HepG2 (cell line): ENCODE results near the gene BPHL. TPM values are rescaled to one million over a fixed set of nuclear protein-coding genes. Genes with fewer than 3 reads are reported as not detected.
A peak's percentile ranks its signal among the peaks of the same experiment; 100 is the strongest.

Experiments
- CBX5 ChIP-seq: sonication (generic); formaldehyde crosslinking; IDR thresholded peaks from 2 replicates; pipeline ENCODE4 v1.4.0; 2020; ENCODE audit warnings: missing genetic modification reagents, borderline replicate concordance
- CENPX ChIP-seq: sonication (generic); formaldehyde crosslinking; IDR thresholded peaks from 2 replicates; pipeline ENCODE4 v1.9.0; 2021; ENCODE audit warnings: mild to moderate bottlenecking, missing genetic modification reagents, moderate library complexity
- HDAC2 ChIP-seq: sonication (generic); formaldehyde crosslinking; IDR thresholded peaks from 2 replicates; pipeline ENCODE4 v1.4.0; 2020; ENCODE audit warnings: missing genetic modification reagents
- HHEX ChIP-seq: IDR thresholded peaks from 2 replicates; pipeline ENCODE4 v1.6.1; 2016; ENCODE audit warnings: control low read depth
- MBD4 ChIP-seq: IDR thresholded peaks from 2 replicates; pipeline ENCODE4 v1.6.1; 2012; ENCODE audit warnings: low read length, inconsistent platforms, borderline replicate concordance
- MTF1 ChIP-seq: sonication (generic); formaldehyde crosslinking; IDR thresholded peaks from 2 replicates; pipeline ENCODE4 v1.5.0; 2020; ENCODE audit warnings: missing genetic modification reagents
- NKX3-1 ChIP-seq: sonication (generic); formaldehyde crosslinking; IDR thresholded peaks from 2 replicates; pipeline ENCODE4 v1.5.0; 2020; ENCODE audit warnings: missing genetic modification reagents
- PAX8 ChIP-seq: sonication (generic); formaldehyde crosslinking; IDR thresholded peaks from 2 replicates; pipeline ENCODE4 v1.8.0; 2022; ENCODE audit warnings: mild to moderate bottlenecking, missing genetic modification reagents, borderline replicate concordance
- PHF5A ChIP-seq: IDR thresholded peaks from one replicate; pipeline ENCODE4 v1.6.1; 2018; ENCODE audit warnings: low read depth, missing genetic modification reagents; ENCODE audit not compliant: unreplicated experiment
- SMARCC2 ChIP-seq: fragments of 450-650 bp; IDR thresholded peaks from 2 replicates; pipeline ENCODE4 v1.6.1; 2017; ENCODE audit warnings: antibody characterized with exemption, mild to moderate bottlenecking
- SPEN ChIP-seq: sonication (generic); formaldehyde crosslinking; IDR thresholded peaks from 2 replicates; pipeline ENCODE4 v1.5.1; 2020; ENCODE audit warnings: low read depth, mild to moderate bottlenecking, missing genetic modification reagents
- TOE1 ChIP-seq: sonication (generic); formaldehyde crosslinking; IDR thresholded peaks from 2 replicates; pipeline ENCODE4 v1.4.0; 2020; ENCODE audit warnings: mild to moderate bottlenecking, missing genetic modification reagents
- TRIM24 ChIP-seq: sonication (generic); formaldehyde crosslinking; IDR thresholded peaks from 2 replicates; pipeline ENCODE4 v1.8.0; 2022; ENCODE audit warnings: mild to moderate bottlenecking, missing genetic modification reagents
- TSC22D2 ChIP-seq: sonication (generic); formaldehyde crosslinking; IDR thresholded peaks from 2 replicates; pipeline ENCODE4 v1.5.1; 2020; ENCODE audit warnings: missing genetic modification reagents, mild to moderate bottlenecking, borderline replicate concordance
- ZNF10 ChIP-seq: sonication (generic); formaldehyde crosslinking; IDR thresholded peaks from 2 replicates; pipeline ENCODE4 v1.4.0; 2020; ENCODE audit warnings: mild to moderate bottlenecking, low read depth, missing genetic modification reagents, borderline replicate concordance
- ZNF343 ChIP-seq: sonication (generic); formaldehyde crosslinking; IDR thresholded peaks from 2 replicates; pipeline ENCODE4 v1.4.0; 2020; ENCODE audit warnings: mild to moderate bottlenecking, missing genetic modification reagents
- ZSCAN22 ChIP-seq: sonication (generic); formaldehyde crosslinking; IDR thresholded peaks from 2 replicates; pipeline ENCODE4 v1.4.0; 2020; ENCODE audit warnings: mild to moderate bottlenecking, missing genetic modification reagents
- polyA plus RNA-seq, 8 experiments: library from polyadenylated mRNA; depleted of rRNA in 3 of 8; stranded (reverse) in 7 of 8; unstranded in 1 of 8; fragments of >200 nt; fragmentation: Illumina TruSeq in 4 of 8; extraction: Trizol in 4 of 8; gene quantifications; 2 replicates each; pipeline versions ENCODE4 v1.2.1 to v1.2.3, GENCODE V29; 2011 to 2016; ENCODE audit warnings: low read depth in 4 of 8, missing spikeins in 1 of 8, mixed read lengths in 1 of 8; ENCODE audit not compliant: insufficient read depth in 1 of 8
- total RNA-seq, 5 experiments: library from RNA; depleted of rRNA; stranded (reverse); fragments of >200 nt; fragmentation: Illumina TruSeq; extraction: Trizol; gene quantifications; 2 replicates each; pipeline ENCODE4 v1.2.3, GENCODE V29; 2016; ENCODE audit warnings: low read depth in 1 of 5
- TF ChIP-seq, protein P1 (sequence below): sonication (generic); formaldehyde crosslinking; conservative IDR thresholded peaks from 2 replicates; pipeline ENCODE4 v1.8.1; 2023; ENCODE audit warnings: missing genetic modification reagents
- TF ChIP-seq, protein P2 (sequence below): sonication (generic); formaldehyde crosslinking; IDR thresholded peaks from 2 replicates; pipeline ENCODE4 v1.5.1; 2020; ENCODE audit warnings: missing genetic modification reagents, mild to moderate bottlenecking, borderline replicate concordance
- TF ChIP-seq, protein P3 (sequence below): sonication (generic); formaldehyde crosslinking; IDR thresholded peaks from 2 replicates; pipeline ENCODE4 v1.4.0; 2020; ENCODE audit warnings: missing genetic modification reagents
- TF ChIP-seq, protein P4 (sequence below): sonication (generic); formaldehyde crosslinking; IDR thresholded peaks from 2 replicates; pipeline ENCODE4 v1.4.0; 2020; ENCODE audit warnings: missing genetic modification reagents, borderline replicate concordance

Gene BPHL
- total and polyA plus RNA-seq, 2 of the 13 experiments (the other 11 are each of a cell fraction or from before 2014, with no cell fraction given), result 37.8 to 39.5 TPM

DNA sequence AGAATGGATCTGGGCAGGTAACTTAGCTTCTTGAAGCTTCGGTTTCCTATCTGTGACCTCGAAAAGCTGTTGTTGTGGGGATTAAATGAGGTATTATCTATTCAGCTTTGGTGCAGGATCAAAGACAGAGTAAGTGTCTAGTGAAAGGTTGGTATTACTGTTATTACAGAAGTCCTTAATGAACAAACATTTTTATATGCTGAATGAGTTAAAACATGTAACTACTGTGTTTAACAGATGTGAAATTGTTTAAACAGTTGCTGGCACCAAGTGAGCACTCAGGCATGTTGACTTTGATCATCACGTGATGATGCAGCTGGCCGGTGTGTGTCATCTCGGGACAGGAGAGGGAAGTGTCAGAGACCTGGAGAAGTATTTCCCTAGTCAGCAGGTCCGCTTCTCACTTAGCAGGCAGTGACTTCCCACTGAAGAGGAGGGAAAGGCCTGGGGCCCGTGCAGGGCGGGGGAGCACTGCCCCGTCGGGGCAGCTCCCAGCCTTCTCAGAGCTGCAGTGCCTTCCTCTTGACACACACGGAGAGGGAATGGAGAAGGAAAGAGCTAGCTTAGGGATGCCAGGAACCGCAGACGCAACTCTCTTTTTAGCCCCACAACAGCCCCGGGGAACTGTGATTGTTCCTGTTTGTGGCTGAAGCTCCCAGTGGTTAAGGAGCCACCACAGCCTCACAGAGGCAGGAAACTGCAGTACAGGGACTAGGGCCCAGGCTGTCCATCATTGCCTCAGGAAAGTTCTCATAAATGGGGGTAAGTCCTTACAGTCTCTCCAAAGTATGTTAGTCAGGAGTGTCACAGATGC, 20.8 kb downstream of the BPHL start (continued):
- TF ChIP-seq TOE1 (CRISPR knock-in tag), result no peak
- no peak for TF ChIP-seq CENPX (CRISPR knock-in tag)
- no peak for TF ChIP-seq SMARCC2
- no peak for TF ChIP-seq ZNF10 (CRISPR knock-in tag)
- TF ChIP-seq TRIM24, result no peak
- no peak for TF ChIP-seq PAX8 (CRISPR knock-in tag)
- TF ChIP-seq SPEN, result peak; percentile 78; the same call in 1 of the 2 replicates
- TF ChIP-seq CBX5 (CRISPR knock-in tag), result peak; percentile 58; the same call in 1 of the 2 replicates
- TF ChIP-seq MTF1, result no peak
- no peak for TF ChIP-seq HHEX (CRISPR knock-in tag)
- TF ChIP-seq NKX3-1, result peak; percentile 58; the same call in 1 of the 2 replicates
- TF ChIP-seq, protein P1, sequence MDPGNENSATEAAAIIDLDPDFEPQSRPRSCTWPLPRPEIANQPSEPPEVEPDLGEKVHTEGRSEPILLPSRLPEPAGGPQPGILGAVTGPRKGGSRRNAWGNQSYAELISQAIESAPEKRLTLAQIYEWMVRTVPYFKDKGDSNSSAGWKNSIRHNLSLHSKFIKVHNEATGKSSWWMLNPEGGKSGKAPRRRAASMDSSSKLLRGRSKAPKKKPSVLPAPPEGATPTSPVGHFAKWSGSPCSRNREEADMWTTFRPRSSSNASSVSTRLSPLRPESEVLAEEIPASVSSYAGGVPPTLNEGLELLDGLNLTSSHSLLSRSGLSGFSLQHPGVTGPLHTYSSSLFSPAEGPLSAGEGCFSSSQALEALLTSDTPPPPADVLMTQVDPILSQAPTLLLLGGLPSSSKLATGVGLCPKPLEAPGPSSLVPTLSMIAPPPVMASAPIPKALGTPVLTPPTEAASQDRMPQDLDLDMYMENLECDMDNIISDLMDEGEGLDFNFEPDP (CRISPR knock-in tag), result no peak
- TF ChIP-seq PHF5A (CRISPR knock-in tag), result peak; percentile 99
- no peak; the same call in 1 of the 2 replicates for TF ChIP-seq MBD4
- peak; percentile 99 for TF ChIP-seq HDAC2 (CRISPR knock-in tag)
- TF ChIP-seq ZSCAN22, result no peak
- TF ChIP-seq, protein P2, sequence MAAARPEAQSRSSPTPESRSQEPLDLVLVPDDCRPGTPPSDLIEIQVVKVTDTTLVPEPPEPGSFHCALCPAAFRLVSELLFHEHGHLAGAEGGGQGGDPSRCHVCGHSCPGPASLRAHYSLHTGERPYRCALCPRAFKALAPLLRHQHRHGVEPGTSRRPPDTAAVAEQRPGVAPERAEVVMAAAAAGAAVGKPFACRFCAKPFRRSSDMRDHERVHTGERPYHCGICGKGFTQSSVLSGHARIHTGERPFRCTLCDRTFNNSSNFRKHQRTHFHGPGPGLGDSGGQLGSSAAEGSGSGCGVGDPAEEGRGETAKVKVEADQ (CRISPR knock-in tag), result peak; percentile 80; the same call in 1 of the 2 replicates
- peak; percentile 97 for TF ChIP-seq ZNF343 (CRISPR knock-in tag)
- TF ChIP-seq TSC22D2 (CRISPR knock-in tag), result peak; percentile 54; the same call in 1 of the 2 replicates
- TF ChIP-seq, protein P3, sequence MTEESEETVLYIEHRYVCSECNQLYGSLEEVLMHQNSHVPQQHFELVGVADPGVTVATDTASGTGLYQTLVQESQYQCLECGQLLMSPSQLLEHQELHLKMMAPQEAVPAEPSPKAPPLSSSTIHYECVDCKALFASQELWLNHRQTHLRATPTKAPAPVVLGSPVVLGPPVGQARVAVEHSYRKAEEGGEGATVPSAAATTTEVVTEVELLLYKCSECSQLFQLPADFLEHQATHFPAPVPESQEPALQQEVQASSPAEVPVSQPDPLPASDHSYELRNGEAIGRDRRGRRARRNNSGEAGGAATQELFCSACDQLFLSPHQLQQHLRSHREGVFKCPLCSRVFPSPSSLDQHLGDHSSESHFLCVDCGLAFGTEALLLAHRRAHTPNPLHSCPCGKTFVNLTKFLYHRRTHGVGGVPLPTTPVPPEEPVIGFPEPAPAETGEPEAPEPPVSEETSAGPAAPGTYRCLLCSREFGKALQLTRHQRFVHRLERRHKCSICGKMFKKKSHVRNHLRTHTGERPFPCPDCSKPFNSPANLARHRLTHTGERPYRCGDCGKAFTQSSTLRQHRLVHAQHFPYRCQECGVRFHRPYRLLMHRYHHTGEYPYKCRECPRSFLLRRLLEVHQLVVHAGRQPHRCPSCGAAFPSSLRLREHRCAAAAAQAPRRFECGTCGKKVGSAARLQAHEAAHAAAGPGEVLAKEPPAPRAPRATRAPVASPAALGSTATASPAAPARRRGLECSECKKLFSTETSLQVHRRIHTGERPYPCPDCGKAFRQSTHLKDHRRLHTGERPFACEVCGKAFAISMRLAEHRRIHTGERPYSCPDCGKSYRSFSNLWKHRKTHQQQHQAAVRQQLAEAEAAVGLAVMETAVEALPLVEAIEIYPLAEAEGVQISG (CRISPR knock-in tag), result peak; percentile 79
- TF ChIP-seq, protein P4, sequence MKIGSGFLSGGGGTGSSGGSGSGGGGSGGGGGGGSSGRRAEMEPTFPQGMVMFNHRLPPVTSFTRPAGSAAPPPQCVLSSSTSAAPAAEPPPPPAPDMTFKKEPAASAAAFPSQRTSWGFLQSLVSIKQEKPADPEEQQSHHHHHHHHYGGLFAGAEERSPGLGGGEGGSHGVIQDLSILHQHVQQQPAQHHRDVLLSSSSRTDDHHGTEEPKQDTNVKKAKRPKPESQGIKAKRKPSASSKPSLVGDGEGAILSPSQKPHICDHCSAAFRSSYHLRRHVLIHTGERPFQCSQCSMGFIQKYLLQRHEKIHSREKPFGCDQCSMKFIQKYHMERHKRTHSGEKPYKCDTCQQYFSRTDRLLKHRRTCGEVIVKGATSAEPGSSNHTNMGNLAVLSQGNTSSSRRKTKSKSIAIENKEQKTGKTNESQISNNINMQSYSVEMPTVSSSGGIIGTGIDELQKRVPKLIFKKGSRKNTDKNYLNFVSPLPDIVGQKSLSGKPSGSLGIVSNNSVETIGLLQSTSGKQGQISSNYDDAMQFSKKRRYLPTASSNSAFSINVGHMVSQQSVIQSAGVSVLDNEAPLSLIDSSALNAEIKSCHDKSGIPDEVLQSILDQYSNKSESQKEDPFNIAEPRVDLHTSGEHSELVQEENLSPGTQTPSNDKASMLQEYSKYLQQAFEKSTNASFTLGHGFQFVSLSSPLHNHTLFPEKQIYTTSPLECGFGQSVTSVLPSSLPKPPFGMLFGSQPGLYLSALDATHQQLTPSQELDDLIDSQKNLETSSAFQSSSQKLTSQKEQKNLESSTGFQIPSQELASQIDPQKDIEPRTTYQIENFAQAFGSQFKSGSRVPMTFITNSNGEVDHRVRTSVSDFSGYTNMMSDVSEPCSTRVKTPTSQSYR (CRISPR knock-in tag), result peak; percentile 66; the same call in 1 of the 2 replicates
